NOMO-1 (cell line): ENCODE data around the gene FKBP15.
"Not testable (repeated sequence)": the region's sequence is repeated elsewhere in the genome, so short reads cannot be mapped to it uniquely, and the experiment has no call there.

Source experiments
- DNase-seq, 2 experiments: peaks; one replicate each; lab custom pipeline; 2025; ENCODE audit not compliant: unreplicated experiment in 2 of 2; lab: John Stamatoyannopoulos, UW

The FKBP15 gene

DNA sequence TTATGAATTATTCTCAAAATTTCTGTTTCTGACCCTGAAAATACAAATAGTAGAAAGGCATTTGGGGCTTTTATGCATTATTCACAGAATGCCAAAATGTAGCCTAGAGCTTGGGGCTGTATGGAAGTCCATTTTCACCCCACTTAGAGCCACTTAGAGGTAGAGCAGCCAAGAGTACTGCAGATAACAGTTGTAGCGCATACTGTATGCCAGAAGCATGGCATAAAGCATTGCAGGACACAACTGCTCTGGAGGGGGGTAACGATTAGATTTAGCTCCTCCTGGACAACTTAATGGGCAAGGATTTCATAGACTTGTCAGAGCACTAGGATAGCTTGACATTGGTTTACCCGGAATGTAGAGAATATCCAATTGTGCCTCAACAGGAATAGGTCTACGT lies 15.9 kb upstream of the FKBP15 start:
- DNase-seq, result no peak

DNA sequence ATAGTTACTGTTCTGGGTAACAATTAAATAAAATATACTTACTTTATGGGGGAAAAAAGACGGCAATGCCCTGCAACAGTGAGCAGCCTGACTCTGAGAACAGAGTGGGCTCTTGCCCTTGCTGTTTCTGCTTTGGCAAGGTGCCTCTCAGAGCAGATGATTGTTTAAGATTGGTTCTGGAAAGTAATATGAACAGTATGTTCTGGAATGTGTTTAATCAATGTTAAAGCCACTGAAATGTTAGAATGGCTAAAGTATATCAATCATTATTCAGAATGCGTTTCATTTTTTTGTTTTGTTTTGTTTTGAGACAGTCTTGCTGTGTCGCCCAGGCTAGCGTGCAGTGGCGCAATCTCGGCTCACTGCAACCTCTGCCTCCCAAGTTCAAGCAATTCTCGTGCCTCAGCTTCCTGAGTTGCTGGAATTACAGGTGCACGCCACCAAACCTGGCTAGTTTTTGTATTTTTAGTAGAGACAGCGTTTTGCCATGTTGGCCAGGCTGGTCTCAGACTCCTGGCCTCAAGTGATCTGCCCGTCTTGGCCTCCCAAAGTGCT lies 14.7 kb upstream of the FKBP15 start:
- not testable (repeated sequence) for DNase-seq

DNA sequence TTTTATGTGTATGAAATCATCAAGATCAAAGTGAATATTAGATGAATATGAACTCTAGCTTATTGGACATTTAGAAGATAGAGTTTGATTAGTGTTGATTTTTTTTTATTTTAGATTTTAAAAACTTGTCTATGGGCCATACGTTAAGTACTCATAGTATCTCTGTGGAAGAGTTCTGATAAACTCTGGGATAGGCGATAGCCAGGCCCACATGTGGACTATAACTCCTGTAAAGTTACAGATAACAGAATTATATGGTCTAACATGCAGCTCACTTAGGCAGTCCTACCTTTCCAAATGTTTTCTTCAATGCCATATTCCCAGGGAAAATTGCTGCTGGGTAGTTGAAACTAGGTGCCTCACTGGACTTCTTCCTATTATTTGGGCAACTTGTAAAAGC lies 10.6 kb upstream of the FKBP15 start:
- no peak for DNase-seq

DNA sequence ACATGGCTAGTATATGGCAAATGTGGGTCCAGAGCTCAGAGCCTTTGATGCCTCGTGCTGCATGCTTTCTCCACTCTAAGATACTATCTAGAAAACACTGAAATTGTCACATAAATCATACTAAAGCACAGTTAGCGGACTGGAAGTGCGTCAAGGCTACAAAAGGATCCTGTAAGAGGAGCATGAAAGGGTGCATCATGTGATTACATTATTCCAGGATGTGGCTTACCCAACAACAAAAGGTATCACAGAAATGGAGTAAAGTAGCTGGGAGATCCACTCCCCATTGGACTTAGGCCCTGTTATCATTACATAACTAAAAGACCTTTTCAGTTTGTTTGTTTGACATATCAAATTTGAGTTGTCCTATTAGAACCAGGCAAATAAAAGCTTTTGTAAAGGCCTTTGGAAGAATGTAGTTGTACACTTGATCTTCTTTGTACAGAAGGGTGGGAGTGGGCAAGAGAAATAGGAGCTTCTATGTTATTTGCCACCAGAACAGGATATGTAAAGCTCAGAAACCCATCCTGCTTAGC lies 7.1 kb upstream of the FKBP15 start:
- DNase-seq, result no peak

DNA sequence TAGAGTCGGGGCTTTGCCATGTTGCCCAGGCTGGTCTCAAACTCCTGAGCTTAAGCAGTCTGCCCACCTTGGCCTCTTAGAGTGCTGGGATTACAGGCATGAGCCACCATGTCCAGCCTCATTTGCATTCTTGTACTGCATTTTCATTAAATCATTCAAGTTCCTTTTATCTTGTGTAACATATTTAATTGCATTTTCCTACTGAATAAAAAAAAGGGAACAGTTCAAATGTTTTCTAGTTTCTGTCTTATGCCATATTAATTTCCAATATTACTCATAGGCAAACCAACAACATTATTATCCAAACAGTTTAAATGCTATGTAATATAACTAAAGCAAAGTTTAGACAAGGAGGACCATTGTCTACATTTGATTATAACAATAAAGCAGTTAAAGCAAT lies 6.4 kb upstream of the FKBP15 start:
- peak in 1 of 2 experiments; percentile 22 for DNase-seq

DNA sequence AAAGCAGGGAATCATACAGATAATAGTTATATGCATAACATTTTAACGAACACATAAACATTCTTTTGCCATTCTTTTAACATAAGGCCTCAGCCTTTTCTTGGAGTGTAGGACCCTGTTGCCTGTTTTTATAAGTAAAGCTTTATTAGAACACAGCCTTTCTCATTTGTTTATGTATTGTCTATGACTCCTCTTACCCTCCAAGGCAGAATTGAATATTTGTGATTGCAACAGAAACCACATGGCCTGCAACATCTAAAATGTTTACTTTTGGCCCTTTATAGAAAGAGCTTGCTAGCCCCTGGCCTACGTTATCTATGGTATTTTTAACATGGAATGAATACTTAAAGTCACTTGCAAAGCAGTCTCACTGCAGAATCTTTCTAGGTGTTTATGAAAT lies 2.9 kb upstream of the FKBP15 start:
- DNase-seq, result no peak

DNA sequence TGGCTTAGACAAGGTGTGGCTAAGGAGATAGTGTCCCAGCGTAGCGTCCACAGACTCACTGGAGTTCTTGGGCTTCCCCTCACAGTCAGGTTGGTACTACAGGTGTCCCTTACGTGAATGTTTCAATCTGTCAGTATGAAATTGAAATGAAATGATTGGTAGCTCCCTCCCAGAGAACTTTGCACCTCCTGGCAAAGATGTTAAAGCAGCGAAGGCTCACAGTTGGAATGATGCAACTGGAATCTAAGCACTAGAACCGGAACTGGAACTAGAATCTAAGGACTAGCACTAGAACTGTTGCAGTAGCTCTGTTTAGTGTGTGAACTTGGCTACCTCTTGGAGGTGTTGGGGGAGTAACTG lies 1.4 kb upstream of the FKBP15 start:
- DNase-seq, result peak; percentile 54 to 70

DNA sequence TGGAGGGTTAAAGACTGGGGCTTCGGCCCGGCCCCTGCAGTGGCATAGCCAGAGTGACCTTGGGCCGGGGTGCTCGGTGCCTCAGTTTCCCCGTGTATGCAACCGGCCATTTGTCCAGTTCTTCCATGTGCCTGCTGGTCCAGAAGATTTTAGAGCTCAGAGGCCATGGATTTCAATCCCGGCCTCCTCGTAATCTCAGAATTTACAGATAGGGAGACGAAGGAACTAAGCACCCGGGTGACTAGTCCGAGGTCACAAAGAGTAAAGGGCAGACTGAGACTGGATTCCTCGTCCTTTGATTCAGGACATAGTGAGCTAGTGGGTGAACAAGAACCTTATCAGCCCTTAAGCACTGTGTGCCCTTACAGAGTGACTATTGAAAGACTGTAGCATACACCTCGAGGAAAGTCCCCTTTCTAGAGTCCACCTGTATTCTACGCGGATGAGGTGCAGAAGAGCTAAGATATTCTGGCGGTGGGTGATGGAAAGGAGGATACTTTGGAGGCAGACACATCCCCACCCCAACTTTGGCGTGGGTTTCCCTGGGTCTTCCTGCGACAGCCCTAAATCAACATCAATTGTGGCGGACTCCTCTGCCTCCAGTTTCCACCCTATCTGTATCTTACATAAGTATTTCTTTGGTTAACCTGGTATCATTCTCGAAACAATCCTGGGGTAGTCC lies 864 bp upstream of the FKBP15 start:
- peak; percentile 3 to 32 for DNase-seq

DNA sequence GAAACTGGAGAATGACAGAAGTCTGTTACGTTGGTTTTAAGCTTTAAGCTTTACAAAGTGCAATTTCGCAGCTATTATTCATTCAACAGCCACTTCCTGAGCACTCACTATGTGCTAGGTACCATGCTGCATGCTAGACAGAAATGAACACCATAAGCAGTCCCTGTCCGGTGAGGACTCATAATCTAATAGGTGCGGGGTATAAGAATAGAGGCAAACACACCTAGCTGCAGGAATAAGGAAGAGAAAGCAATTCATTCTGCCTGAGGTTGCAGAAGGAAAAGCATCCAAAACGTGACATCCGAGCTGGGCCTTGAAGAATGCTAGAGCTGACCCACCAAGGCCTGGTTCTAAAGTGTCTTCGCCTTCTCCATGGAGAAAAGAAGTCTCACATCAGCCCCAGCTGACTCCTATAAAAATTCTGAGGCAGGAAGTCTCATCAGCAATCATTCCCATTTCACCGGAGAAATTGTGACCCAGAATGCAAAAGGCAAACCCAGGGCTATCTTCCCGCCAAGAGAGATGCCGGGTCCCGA lies 542 bp downstream of the FKBP15 start:
- no peak for DNase-seq

DNA sequence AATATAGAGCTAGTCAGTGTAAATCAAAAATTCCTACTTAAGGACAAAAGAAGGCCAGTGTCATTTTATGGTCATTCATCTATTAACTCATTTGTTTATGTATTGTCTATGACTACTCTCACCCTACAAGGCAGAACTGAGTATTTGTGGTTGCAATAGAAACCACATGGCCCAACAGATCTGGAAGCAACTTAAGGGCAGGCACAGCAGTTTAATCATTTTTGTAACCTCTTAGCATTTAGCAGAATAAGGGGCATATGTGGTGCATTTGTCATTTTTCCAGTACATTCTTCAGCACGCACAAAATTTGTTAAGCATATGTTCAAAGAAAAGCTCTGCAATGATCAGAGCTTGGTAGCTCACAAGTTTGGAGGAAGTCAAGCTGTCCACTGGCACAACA lies 1.1 kb downstream of the FKBP15 start:
- DNase-seq, result peak; percentile 43 to 67

DNA sequence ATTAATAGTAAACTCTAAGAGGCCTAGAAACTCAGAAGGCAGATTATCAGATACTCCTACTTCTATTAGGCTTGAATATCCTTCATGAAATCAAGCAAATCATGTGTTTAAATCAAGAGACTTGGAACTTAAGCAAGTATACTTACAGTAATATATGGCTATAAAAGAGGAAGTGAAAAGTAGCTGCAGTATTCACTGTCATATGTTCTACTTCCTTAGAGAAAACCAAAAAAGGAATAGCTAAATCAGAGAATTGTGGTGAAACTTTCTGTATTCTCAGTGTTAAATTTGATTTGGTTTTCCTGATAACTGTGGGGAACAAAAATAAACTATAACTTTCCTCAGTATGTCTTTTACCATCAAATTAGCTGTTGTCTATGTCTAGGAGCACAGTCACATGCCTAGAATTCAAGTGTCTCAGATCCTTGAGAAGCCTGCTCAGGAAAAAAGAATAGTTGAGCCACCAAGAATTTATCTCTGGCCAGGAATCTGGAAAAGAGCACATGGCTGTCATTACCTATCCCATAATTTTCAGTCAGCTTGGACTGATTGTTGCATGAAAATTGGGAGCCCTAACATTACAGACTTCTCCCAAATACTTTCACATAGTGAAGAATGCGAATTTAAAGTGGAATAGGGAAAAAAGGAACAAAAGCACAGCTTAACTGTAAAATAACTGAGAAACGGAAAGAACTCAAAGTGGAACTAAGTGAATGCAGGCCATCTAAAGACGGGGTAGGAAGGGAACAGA lies 1.7 kb downstream of the FKBP15 start:
- peak; percentile 18 to 94 for DNase-seq

DNA sequence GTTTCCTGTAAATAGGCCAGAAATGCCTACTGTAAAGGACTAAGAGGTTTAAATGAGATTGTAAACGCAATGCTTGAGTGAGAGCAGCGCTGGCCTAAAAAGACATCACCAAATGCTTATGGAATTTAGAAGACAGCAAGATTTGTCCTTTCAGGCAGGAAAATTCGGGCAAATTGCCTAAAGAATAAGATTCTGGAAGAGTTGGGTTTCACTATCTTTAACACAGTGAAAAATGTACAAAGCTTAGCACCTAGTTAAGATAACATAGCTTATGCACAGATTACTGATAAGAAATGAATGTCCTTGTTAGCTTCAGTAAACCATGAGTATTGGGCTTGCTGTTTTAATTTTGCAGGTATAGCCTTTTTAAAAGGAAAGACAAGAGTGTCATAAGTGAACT lies 4.7 kb downstream of the FKBP15 start:
- no peak for DNase-seq

DNA sequence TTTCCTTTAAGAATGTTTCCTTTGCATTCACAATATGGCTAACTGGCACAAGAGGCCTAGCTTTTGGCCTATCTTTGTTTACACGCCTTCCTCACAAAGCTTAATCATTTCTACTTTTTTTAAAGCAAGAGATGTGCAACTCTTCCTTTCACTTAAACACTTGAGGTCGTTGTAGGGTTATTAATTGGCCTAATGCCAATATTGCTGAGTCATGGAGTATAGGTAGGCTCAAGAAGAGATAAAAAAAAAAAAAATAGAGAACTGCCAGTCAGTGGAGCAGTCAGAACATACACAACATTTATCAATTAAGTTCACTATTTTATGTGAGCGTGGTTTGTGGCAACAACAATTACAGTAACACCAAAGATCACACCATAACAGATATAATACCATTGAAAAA lies 5.9 kb downstream of the FKBP15 start:
- no peak for DNase-seq

DNA sequence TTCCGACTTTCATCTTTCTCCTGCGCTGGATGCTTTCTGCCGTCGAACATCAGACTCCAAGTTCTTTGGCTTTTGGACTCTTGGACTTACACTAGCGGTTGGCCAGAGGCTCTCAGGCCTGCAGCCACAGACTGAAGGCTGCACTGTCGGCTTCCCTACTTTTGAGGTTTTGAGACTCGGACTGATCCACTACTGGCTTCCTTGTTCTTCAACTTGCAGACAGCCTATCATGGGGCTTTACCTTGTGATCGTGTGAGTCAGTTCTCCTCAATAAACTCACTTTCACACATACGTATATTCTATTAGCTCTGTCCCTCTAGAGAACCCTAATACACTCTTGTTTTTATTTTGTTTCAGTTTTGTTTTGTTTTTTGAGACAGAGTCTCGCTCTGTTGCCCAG lies 10.3 kb downstream of the FKBP15 start:
- no peak for DNase-seq

DNA sequence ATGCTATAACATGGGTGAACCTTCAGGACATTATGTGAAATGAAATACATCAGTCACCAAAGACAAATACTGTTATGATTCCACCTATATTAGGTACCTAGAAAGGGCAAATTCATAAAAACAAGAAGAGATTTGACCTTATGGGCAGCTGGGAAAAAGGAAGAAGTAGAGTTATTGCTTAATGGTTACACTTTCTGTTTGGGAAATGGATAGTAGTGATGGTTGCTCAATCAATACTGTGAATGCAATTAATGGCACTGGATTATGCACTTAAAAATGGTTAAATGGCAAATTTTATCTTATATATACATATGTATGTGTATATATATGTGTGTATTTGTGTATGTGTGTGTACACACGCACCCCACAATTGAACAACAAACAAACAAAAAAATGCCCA lies 15.2 kb downstream of the FKBP15 start:
- DNase-seq, result peak; percentile 15 to 80

DNA sequence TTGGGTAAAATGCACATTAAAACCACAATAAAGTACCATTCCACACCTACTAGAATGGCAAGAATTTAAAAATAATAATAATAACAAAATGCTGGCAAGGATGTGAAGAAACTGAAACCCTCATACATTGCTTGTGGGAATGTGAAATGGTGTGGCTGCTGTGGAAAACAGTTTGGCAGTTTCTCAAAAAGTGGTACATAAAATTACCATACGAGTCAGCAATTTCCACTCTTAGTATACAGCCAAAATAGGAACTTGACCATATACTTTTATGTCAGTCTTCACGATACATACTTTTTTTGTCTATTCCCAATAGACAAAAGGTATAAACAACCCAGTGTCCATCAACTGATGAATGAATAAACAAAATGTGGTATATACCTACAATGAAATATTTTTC lies 15.6 kb downstream of the FKBP15 start:
- no peak for DNase-seq

DNA sequence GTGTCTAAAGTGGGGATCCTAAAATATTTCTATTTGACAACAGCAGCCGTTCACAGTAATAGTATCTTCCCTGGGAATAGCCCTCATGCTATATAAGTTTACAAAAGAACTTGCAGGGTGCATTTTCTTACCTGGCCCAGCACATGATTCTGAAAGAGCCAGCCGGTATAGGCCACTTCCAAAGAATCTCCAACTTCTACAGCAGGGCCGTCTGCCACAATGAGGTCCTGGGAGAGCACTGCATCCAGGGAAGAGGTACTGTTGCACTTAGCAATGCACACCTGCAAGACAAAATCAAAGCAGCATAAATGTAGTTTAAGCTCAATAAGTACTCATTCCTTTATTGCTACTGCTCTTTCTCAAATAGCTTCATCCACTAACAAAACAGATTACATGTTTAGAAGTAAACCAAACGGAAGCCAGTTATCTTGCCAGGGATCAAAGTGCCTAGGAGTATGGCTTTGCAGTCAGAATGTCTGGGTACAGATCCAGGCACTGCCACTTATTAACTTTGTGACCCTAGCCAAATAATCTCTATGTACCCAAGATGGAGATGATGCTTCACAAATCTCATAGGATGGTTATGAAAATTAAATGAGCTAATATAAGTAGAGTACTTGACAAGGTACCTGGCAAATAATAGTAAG lies 21.3 kb downstream of the FKBP15 start:
- DNase-seq, result no peak

DNA sequence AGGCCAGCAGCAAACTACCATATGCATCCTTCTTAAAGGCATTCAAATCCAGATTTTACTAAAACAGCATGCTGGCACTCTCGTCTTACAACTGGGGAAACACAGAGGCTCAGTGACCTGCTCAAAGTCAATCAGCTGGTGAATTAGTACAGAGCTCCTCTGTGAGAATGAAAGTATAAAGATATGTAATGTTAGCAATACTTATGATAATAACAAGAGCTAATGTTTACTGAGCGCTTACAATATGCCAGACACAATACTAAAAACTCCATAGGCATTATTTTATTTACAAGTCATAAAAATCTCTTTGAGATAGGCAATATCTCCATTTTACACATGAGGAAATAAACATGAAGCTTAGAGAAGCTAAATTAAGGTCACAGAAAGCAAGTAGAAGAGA lies 28.6 kb downstream of the FKBP15 start:
- DNase-seq, result no peak

DNA sequence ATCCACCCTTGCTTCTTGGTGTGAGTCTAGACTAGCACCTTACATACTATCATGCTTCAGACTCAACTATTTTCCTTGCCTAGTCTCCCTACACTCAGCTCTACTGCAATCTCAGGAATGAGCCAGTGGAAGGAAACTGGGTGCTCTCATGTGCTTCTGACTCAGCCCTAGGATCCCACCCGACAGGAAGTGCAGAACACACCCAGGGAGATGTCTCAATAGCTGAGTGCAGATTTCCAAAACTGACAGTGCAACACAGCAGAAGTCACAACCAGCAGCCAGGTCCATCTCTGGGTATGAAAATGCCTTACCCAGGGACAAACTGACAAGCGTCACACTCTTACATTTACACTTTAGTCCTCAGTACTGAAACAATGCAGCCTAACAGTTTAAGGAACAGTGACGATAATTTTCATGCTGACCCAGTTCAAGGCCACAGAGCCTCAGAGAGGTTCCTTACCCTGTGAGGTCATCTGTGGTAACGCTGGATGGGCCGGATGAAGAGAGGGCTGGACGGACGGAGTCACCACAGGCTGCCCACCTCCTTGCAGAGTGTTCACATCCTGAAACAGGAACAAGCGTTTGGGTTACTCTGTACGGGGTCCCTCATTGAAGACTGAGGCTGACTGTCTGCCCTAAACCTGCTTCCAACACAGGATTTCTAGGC lies 33.0 kb downstream of the FKBP15 start:
- DNase-seq, result peak; percentile 57 to 84

DNA sequence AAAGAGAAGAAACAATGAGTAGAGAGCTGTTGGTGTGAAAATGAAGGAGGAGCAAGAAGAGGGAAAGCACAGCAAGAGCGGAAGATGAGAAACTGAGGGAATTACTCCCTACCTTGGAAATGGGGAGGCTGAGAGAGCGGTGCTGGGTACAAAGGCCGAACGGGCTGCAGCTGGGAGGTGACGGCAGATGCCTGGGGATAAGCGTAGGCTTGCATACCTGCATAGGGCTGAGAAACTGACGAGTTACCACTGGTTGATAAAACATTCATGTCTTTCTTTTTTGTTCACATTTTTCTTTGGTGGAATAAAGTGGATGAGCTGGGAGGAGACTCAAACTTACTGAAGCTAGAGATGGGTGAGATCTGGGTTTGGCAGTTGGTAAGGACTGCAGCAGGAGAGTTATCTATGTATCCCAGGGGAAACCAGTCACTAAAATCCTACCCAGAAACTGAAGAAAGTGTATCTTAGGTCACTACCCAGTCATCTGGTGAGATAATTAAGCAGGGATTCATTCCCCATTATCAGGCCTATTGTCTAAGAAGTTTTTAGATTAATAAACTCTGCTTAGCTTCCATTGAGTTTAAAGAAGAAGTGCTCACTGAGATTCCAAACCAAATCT lies 34.8 kb downstream of the FKBP15 start:
- no peak for DNase-seq
